Esophagus squamous epithelium (tissue), 5 donors: Measurements from ENCODE around the gene COPG1. TPM values are rescaled to one million over a fixed set of nuclear protein-coding genes. Genes with fewer than 3 reads are reported as not detected.

Source experiments
- DNase-seq: peaks from one replicate; lab custom pipeline; 2025; lab: John Stamatoyannopoulos, UW
- H3K27ac ChIP-seq, 4 donors: fragments of 200-600 bp; sonication (generic); one replicate each; pipeline ENCODE4 v1.5.1; 2016 to 2019; ENCODE audit warnings: mild to moderate bottlenecking in 1 of 4
- H3K27me3 ChIP-seq, 4 donors: fragments of 200-600 bp; sonication (generic); 1 replicate in 3 of 4; 2 replicates in 1 of 4; pipeline versions ENCODE4 v1.5.1 to v1.6.0; 2017 to 2021; ENCODE audit warnings: antibody characterized with exemption in 1 of 4
- H3K36me3 ChIP-seq, 3 donors: fragments of 200-600 bp; sonication (generic); one replicate each; pipeline ENCODE4 v1.5.1; 2016 to 2019
- H3K4me1 ChIP-seq, 3 donors: fragments of 200-600 bp; sonication (generic); one replicate each; pipeline ENCODE4 v1.5.1; 2017 to 2019
- H3K4me3 ChIP-seq, 4 donors: fragments of 200-600 bp; sonication (generic); 1 replicate in 3 of 4; 2 replicates in 1 of 4; pipeline ENCODE4 v1.5.1; 2016 to 2019; ENCODE audit warnings: mild to moderate bottlenecking in 2 of 4, moderate library complexity in 1 of 4
- H3K9me3 ChIP-seq, 3 donors: fragments of 200-600 bp; sonication (generic); one replicate each; pipeline ENCODE4 v1.5.1; 2016 to 2019
- POLR2A ChIP-seq, 4 donors: fragments of 450-650 bp; IDR thresholded peaks; one replicate each; pipeline ENCODE4 v1.6.1; 2017; ENCODE audit warnings: antibody characterized with exemption in 4 of 4, mild to moderate bottlenecking in 4 of 4, moderate library complexity in 3 of 4
- WGBS, 2 donors: methylation state at CpG; one replicate each; pipeline ENCODE4 v1.1.5; 2018; 5-methylcytosine and 5-hydroxymethylcytosine counted together
- intact Hi-C: fragments of 100-400 bp; cut with DNase I; formaldehyde crosslinking; loops from one replicate; pipeline ENCODE4 v1.15.0; 2022
- small RNA-seq, 4 donors: library from RNA; depleted of rRNA; stranded (forward); fragments of <200 nt; gene quantifications; one replicate each; pipeline ENCODE3, GENCODE V24; 2016
- total RNA-seq, 4 donors: library from RNA; depleted of rRNA; stranded (reverse); fragments of >200 nt; gene quantifications; one replicate each; pipeline ENCODE4 v1.1.0, GENCODE V29; 2016
- TF ChIP-seq, protein P1 (sequence below), 6 experiments: fragments of 450-650 bp in 4 of 6; fragments of 200-600 bp in 2 of 6; sonication (generic) in 2 of 6; IDR thresholded peaks; one replicate each; pipeline ENCODE4 v1.5.1; 2016 to 2019; ENCODE audit warnings: antibody characterized with exemption in 6 of 6, mild to moderate bottlenecking in 4 of 6, moderate library complexity in 4 of 6
- donor health status: DM: yes; HTN: yes; CAD: no.

Gene COPG1
- total RNA-seq, 4 donors from 2014 or later, result 68.3 to 121 (median 104) TPM

- no peaks in the 10 kb centered on the region for H3K9me3 ChIP-seq
- no peak overlapping the region for H3K27ac ChIP-seq
- peaks cover 0 to 31% (median 0%) of the 10 kb centered on the region in 3 donors for H3K36me3 ChIP-seq
- WGBS, 2 donors, result 100% methylated on average over 3 of the region's 3 CpGs; no CpG with 5 or more reads in 1 of the 2 donors
- H3K4me1 ChIP-seq, result no peaks in the 10 kb centered on the region
- TF ChIP-seq POLR2A (IDR thresholded peaks at IDR 0.05), result no peak
- TF ChIP-seq, protein P1, sequence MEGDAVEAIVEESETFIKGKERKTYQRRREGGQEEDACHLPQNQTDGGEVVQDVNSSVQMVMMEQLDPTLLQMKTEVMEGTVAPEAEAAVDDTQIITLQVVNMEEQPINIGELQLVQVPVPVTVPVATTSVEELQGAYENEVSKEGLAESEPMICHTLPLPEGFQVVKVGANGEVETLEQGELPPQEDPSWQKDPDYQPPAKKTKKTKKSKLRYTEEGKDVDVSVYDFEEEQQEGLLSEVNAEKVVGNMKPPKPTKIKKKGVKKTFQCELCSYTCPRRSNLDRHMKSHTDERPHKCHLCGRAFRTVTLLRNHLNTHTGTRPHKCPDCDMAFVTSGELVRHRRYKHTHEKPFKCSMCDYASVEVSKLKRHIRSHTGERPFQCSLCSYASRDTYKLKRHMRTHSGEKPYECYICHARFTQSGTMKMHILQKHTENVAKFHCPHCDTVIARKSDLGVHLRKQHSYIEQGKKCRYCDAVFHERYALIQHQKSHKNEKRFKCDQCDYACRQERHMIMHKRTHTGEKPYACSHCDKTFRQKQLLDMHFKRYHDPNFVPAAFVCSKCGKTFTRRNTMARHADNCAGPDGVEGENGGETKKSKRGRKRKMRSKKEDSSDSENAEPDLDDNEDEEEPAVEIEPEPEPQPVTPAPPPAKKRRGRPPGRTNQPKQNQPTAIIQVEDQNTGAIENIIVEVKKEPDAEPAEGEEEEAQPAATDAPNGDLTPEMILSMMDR (IDR thresholded peaks at IDR 0.05), result no peak
- no peak overlapping the region for H3K4me3 ChIP-seq
- intact Hi-C loops, result no loop called here
- H3K27me3 ChIP-seq, result no peaks in the 10 kb centered on the region
- no peak for DNase-seq
These were observed 76.0 kb downstream of the COPG1 start for GRCh38 chr3:129325383-129325782.

DNA sequence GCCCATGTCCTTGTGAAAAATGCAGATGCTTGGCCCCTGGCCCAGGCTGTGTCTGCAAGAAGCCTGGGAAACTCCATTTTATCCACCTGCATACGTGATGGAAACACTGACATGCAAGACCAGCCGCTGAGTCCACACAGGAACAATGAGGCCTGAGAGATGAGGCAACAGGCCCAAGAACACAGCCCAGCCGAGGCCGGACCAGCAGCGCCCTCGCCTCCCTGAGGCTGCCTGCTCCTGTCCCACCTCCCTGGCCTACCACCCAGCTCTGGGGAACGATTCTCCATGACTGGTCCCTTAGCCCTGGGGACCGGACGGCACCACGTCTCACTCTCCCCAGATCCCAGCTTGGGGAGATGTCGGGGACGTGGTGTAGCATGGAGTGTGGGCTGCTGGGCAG is 76.7 kb downstream of the COPG1 start:
- Histone ChIP-seq H3K9me3 (no peaks in the 10 kb centered on the region), H3K4me1 (no peaks in the 10 kb centered on the region), H3K4me3 (no peak overlapping the region), H3K27me3 (no peaks in the 10 kb centered on the region), H3K36me3 (peaks cover 0 to 24% (median 0%) of the 10 kb centered on the region in 3 donors), H3K27ac (no peak overlapping the region)
- DNase-seq, result no peak
- intact Hi-C loops, result no loop called here
- 87% methylated on average over 6 of the region's 12 CpGs; no CpG with 5 or more reads in 1 of the 2 donors for WGBS, 2 donors
- TF ChIP-seq POLR2A (IDR thresholded peaks at IDR 0.05), result no peak
- TF ChIP-seq, protein P1 (IDR thresholded peaks at IDR 0.05), result no peak

GRCh38 chr3:129326595-129326994 is 77.2 kb downstream of the COPG1 start:
- TF ChIP-seq, protein P1 (IDR thresholded peaks at IDR 0.05), result no peak
- no peak for TF ChIP-seq POLR2A (IDR thresholded peaks at IDR 0.05)
- Histone ChIP-seq H3K4me1 (no peaks in the 10 kb centered on the region), H3K36me3 (peaks cover 0 to 20% (median 0%) of the 10 kb centered on the region in 3 donors), H3K4me3 (no peak overlapping the region), H3K9me3 (no peaks in the 10 kb centered on the region), H3K27me3 (no peaks in the 10 kb centered on the region), H3K27ac (no peak overlapping the region)
- intact Hi-C loops, result no loop called here
- 90 to 95% methylated on average over 6 of the region's 11 CpGs for WGBS, 2 donors
- DNase-seq, result no peak

Small RNA genes lying within 50 kb of the gene (small RNA-seq; reads per million reads assigned to genes)
- gene MIR6826 (0 reads per million in 4 donors), gene RPS27P12 (0 reads per million in 4 donors)

Other genes starting within 250 kb of the COPG1 start
- gene EFCC1, start 248.3 kb upstream of the COPG1 start, total RNA-seq, result 1 to 10 TPM in 1 of 4 donors, under 1 TPM in 3; 0.19 to 2.9 (median 0.48) TPM
- not detected for gene GP9, start 188.8 kb upstream of the COPG1 start, total RNA-seq
- 10 to 100 TPM in 1 of 4 donors, 1 to 10 TPM in 3; 4.6 to 11.1 (median 7.9) TPM for gene RAB43, start 127.8 kb upstream of the COPG1 start, total RNA-seq
- 10 to 100 TPM in 3 of 4 donors, 1 to 10 TPM in 1; 6.0 to 26.3 (median 19.6) TPM for gene ISY1, start 88.5 kb upstream of the COPG1 start, total RNA-seq
- 100 to 1,000 TPM; 209 to 435 (median 293) TPM for gene CNBP, start 65.7 kb upstream of the COPG1 start, total RNA-seq
- 10 to 100 TPM; 24.2 to 32.7 (median 29.7) TPM for gene HMCES, start 29.3 kb downstream of the COPG1 start, total RNA-seq
- under 1 TPM in 1 of 4 donors, not detected in 3; under 0.01 TPM for gene EFCAB12, start 179.0 kb downstream of the COPG1 start, total RNA-seq
- 10 to 100 TPM; 10.9 to 21.5 (median 17.6) TPM for gene MBD4, start 190.3 kb downstream of the COPG1 start, total RNA-seq
- gene IFT122, start 190.6 kb downstream of the COPG1 start, total RNA-seq, result 10 to 100 TPM in 2 of 4 donors, 1 to 10 TPM in 2; 6.0 to 26.5 (median 11.5) TPM